DND-41 (cell line): Measurements from ENCODE around the gene TCF12.

Source experiments
- ATAC-seq: fragments of 200-7000 bp; cut with Tn5 transposase; 3 replicates; pipeline ENCODE4 v1.9.1; 2021; ENCODE audit warnings: low read depth; ENCODE audit not compliant: insufficient read depth
- DNase-seq: peaks from one replicate; pipeline ENCODE4 v3.0.0-alpha.2; 2020
- H2AFZ ChIP-seq: 2 replicates; pipeline ENCODE4 v1.6.0; 2012; ENCODE audit warnings: low read depth, low read length
- H3K27ac ChIP-seq: 2 replicates; pipeline ENCODE4 v1.5.1; 2012; ENCODE audit warnings: low read length, inconsistent platforms
- H3K27me3 ChIP-seq: fragments of 200-600 bp; sonication (generic); 2 replicates; pipeline ENCODE4 v1.6.0; 2012; ENCODE audit warnings: low read length, mild to moderate bottlenecking, inconsistent platforms; ENCODE audit not compliant: insufficient read depth, poor library complexity
- H3K36me3 ChIP-seq: 2 replicates; pipeline ENCODE4 v1.5.1; 2012; ENCODE audit warnings: low read length, inconsistent platforms; ENCODE audit not compliant: insufficient read depth
- H3K4me1 ChIP-seq: 2 replicates; pipeline ENCODE4 v1.5.1; 2012; ENCODE audit warnings: mild to moderate bottlenecking, low read length; ENCODE audit not compliant: insufficient read depth
- H3K4me2 ChIP-seq: 2 replicates; pipeline ENCODE4 v1.6.0; 2012; ENCODE audit warnings: mild to moderate bottlenecking, moderate library complexity, low read length, inconsistent platforms; ENCODE audit not compliant: insufficient read depth
- H3K4me3 ChIP-seq, 2 experiments: fragments of 200-600 bp in 1 of 2; shearing (Covaris generic) in 1 of 2; 2 replicates each; pipeline ENCODE4 v1.5.1; 2012 to 2016; ENCODE audit warnings: inconsistent platforms in 2 of 2, low read length in 2 of 2, mild to moderate bottlenecking in 2 of 2, low read depth in 1 of 2, moderate library complexity in 1 of 2
- H3K79me2 ChIP-seq: 2 replicates; pipeline ENCODE4 v1.6.0; 2012; ENCODE audit warnings: low read length, inconsistent platforms; ENCODE audit not compliant: insufficient read depth
- H3K9ac ChIP-seq: 2 replicates; pipeline ENCODE4 v1.6.0; 2012; ENCODE audit warnings: low read depth, mild to moderate bottlenecking, inconsistent platforms, low read length, moderate library complexity
- H3K9me3 ChIP-seq: 2 replicates; pipeline ENCODE4 v1.5.1; 2012; ENCODE audit warnings: low read length, moderate library complexity, mild to moderate bottlenecking, inconsistent platforms; ENCODE audit not compliant: insufficient read depth, severe bottlenecking
- H4K20me1 ChIP-seq: 2 replicates; pipeline ENCODE4 v1.6.0; 2012; ENCODE audit warnings: low read length; ENCODE audit not compliant: insufficient read depth
- EZH2 ChIP-seq: IDR thresholded peaks from 3 replicates; pipeline ENCODE4 v1.6.1; 2012; ENCODE audit warnings: borderline replicate concordance, low read depth, mild to moderate bottlenecking, moderate library complexity, low read length, inconsistent platforms; ENCODE audit not compliant: severe bottlenecking
- TF ChIP-seq, protein P1 (sequence below): IDR thresholded peaks from 2 replicates; pipeline ENCODE4 v1.5.1; 2012; ENCODE audit warnings: borderline replicate concordance, low read length, moderate library complexity, mild to moderate bottlenecking; ENCODE audit not compliant: poor library complexity, severe bottlenecking; ENCODE audit errors: extremely low read depth

The TCF12 gene

DNA sequence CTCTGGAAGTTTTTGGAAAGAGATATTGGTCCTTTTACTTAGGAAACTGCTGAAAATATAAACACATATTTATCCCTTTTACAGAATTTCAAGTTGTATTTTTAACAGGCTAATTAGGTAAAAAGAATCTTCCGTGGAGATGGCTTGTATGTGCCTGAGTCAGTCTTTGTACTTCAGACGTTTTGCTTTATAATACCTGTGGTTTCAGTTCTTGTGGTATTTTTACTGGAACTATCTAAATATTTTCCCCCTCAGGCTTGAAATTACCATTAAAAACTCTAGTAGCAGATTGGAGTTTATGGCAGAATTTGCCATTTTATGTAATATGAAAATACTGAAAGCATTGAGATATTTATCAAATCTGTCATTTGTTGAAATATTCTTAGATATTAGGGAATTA, 306.2 kb downstream of the TCF12 start:
- Histone ChIP-seq H3K4me3 (no peak overlapping the region), H3K79me2 (peaks cover 16% of the 10 kb centered on the region; the same call in 1 of the 2 replicates), H3K36me3 (no peaks in the 10 kb centered on the region), H3K9me3 (no peaks in the 10 kb centered on the region), H3K27me3 (no peaks in the 10 kb centered on the region), H3K27ac (no peak overlapping the region), H4K20me1 (peaks cover 6% of the 10 kb centered on the region; the same call in 1 of the 2 replicates), H3K4me2 (no peak overlapping the region), H2AFZ (no peak overlapping the region), H3K9ac (no peak overlapping the region), H3K4me1 (peaks cover 10% of the 10 kb centered on the region; the same call in 1 of the 2 replicates)
- TF ChIP-seq, protein P1, sequence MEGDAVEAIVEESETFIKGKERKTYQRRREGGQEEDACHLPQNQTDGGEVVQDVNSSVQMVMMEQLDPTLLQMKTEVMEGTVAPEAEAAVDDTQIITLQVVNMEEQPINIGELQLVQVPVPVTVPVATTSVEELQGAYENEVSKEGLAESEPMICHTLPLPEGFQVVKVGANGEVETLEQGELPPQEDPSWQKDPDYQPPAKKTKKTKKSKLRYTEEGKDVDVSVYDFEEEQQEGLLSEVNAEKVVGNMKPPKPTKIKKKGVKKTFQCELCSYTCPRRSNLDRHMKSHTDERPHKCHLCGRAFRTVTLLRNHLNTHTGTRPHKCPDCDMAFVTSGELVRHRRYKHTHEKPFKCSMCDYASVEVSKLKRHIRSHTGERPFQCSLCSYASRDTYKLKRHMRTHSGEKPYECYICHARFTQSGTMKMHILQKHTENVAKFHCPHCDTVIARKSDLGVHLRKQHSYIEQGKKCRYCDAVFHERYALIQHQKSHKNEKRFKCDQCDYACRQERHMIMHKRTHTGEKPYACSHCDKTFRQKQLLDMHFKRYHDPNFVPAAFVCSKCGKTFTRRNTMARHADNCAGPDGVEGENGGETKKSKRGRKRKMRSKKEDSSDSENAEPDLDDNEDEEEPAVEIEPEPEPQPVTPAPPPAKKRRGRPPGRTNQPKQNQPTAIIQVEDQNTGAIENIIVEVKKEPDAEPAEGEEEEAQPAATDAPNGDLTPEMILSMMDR, result no peak
- TF ChIP-seq EZH2, result no peak
- no peak for DNase-seq
- ATAC-seq, result peak; percentile 62

DNA sequence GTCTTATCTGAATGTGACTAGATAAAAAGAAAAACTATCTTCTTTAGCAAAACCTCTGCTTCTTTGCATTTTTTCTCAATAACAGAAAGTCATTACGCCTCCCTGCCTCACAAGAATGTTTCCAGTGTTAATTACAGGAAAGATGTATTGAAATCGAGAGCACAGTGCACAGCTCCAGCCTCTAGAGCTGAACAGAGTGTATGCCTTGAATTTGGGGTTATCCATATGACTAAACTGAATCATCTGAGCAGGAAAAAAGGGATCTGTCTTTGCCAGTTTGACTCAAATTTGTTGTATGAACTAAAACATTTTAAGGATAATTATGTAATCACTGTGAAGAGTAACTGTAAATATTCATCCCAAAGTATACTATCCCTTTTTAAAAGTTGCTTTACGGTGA, 308.7 kb downstream of the TCF12 start:
- Histone ChIP-seq H3K9me3 (no peaks in the 10 kb centered on the region), H3K36me3 (peaks cover 8% of the 10 kb centered on the region; the same call in 1 of the 2 replicates), H4K20me1 (peaks cover 6% of the 10 kb centered on the region; the same call in 1 of the 2 replicates), H3K79me2 (peaks cover 7% of the 10 kb centered on the region; the same call in 1 of the 2 replicates), H3K27ac (no peak overlapping the region), H3K27me3 (no peaks in the 10 kb centered on the region), H3K4me2 (no peak overlapping the region), H2AFZ (no peak overlapping the region), H3K4me1 (peaks cover 10% of the 10 kb centered on the region; the same call in 1 of the 2 replicates), H3K9ac (no peak overlapping the region), H3K4me3 (no peak overlapping the region)
- DNase-seq (no peak), ATAC-seq (no peak)
- TF ChIP-seq, protein P1, result no peak
- no peak for TF ChIP-seq EZH2

DNA sequence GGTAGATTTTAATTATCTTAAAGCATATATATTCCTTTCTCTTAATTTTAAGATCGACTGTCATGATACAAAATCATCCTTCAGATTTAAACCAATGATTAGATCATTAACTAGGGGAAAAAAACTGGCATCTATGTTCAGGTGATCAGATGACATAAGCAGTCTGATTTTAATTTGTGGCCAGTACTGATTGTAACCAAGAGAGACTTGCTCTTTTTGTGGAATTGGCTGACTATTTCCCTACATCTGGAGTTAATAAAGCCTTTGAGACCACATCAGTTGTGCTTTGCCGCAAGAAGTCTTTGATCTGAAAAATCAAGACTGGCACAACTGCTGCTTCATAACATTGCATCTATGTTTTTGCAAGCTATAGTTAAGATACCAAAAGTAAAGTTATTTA, 309.5 kb downstream of the TCF12 start:
- DNase-seq, result peak; percentile 25
- peaks cover 10% of the 10 kb centered on the region; the same call in 1 of the 2 replicates for H3K4me1 ChIP-seq
- H3K27ac ChIP-seq, result no peak overlapping the region
- no peak overlapping the region for H2AFZ ChIP-seq
- peaks cover 6% of the 10 kb centered on the region; the same call in 1 of the 2 replicates for H4K20me1 ChIP-seq
- peaks cover 7% of the 10 kb centered on the region; the same call in 1 of the 2 replicates for H3K79me2 ChIP-seq
- H3K9me3 ChIP-seq, result no peaks in the 10 kb centered on the region
- no peak overlapping the region for H3K4me3 ChIP-seq
- no peak overlapping the region for H3K4me2 ChIP-seq
- H3K27me3 ChIP-seq, result no peaks in the 10 kb centered on the region
- peak; percentile 86 for ATAC-seq
- H3K9ac ChIP-seq, result no peak overlapping the region
- TF ChIP-seq, protein P1, result no peak
- no peak for TF ChIP-seq EZH2
- peaks cover 13% of the 10 kb centered on the region; the same call in 1 of the 2 replicates for H3K36me3 ChIP-seq

DNA sequence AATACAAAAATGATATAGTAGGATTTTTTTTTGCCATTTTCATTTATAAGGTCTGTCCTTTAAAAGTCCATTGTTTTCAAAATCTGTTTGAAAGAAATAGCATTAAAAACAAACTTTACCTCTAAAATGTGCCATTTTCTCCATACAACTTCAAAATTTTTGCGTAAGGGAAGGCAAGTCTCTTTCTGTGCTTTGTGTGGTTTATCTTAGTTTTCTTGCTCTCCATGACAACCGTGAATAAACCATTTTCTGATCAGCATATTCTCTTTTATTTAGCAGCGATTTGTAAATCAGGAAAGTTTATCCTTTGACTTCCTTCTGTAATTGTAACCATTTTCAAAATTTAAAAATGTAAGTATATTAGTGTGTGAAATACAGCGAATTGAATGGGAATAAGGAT, 310.0 kb downstream of the TCF12 start:
- TF ChIP-seq, protein P1, result no peak
- TF ChIP-seq EZH2, result no peak
- DNase-seq (no peak), ATAC-seq (no peak)
- 0 out of 2 replicates have a peak, but pooled peaks cover 7% of the 10 kb centered on the region for H3K79me2 ChIP-seq
- H3K27me3 ChIP-seq, result no peaks in the 10 kb centered on the region
- no peak overlapping the region for H2AFZ ChIP-seq
- H3K9me3 ChIP-seq, result no peaks in the 10 kb centered on the region
- no peak overlapping the region for H3K9ac ChIP-seq
- H3K27ac ChIP-seq, result no peak overlapping the region
- H3K4me3 ChIP-seq, result no peak overlapping the region
- H3K4me1 ChIP-seq, result peaks cover 10% of the 10 kb centered on the region; the same call in 1 of the 2 replicates
- no peak overlapping the region for H3K4me2 ChIP-seq
- H3K36me3 ChIP-seq, result peaks cover 17% of the 10 kb centered on the region
- H4K20me1 ChIP-seq, result peaks cover 6% of the 10 kb centered on the region; the same call in 1 of the 2 replicates
